Measurements from ENCODE around the gene ART1.

GRCh38 chr11:3623121-3623520 lies 21.8 kb upstream of the ART1 start:
- TF ChIP-seq, protein P1, sequence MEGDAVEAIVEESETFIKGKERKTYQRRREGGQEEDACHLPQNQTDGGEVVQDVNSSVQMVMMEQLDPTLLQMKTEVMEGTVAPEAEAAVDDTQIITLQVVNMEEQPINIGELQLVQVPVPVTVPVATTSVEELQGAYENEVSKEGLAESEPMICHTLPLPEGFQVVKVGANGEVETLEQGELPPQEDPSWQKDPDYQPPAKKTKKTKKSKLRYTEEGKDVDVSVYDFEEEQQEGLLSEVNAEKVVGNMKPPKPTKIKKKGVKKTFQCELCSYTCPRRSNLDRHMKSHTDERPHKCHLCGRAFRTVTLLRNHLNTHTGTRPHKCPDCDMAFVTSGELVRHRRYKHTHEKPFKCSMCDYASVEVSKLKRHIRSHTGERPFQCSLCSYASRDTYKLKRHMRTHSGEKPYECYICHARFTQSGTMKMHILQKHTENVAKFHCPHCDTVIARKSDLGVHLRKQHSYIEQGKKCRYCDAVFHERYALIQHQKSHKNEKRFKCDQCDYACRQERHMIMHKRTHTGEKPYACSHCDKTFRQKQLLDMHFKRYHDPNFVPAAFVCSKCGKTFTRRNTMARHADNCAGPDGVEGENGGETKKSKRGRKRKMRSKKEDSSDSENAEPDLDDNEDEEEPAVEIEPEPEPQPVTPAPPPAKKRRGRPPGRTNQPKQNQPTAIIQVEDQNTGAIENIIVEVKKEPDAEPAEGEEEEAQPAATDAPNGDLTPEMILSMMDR (IDR thresholded peaks at IDR 0.05) = no peak
- TF ChIP-seq POLR2A (IDR thresholded peaks at IDR 0.05) (no peak), POLR2AphosphoS5 (IDR thresholded peaks at IDR 0.05) (no peak), EP300 (IDR thresholded peaks at IDR 0.05) (no peak)
